Chondrocyte (in vitro differentiated cells): ENCODE measurements around the gene SLC35F4. TPM values are rescaled to one million over a fixed set of nuclear protein-coding genes. Genes with fewer than 3 reads are reported as not detected.

Source experiments
- DNase-seq: peaks from one replicate; pipeline ENCODE4 v3.0.0; 2021; ENCODE audit warnings: mixed read lengths, low spot score
- H3K27ac Mint-ChIP-seq: one replicate; pipeline ENCODE4 v1.8.0; 2021; ENCODE audit warnings: mild to moderate bottlenecking, moderate library complexity, mixed read lengths; ENCODE audit not compliant: unreplicated experiment
- H3K27me3 Mint-ChIP-seq: 2 replicates; pipeline ENCODE4 v1.8.0; 2021; ENCODE audit warnings: low read depth, mixed read lengths
- H3K36me3 Mint-ChIP-seq: 2 replicates; pipeline ENCODE4 v1.8.0; 2021; ENCODE audit warnings: low read depth, mixed read lengths
- H3K4me1 Mint-ChIP-seq: 2 replicates; pipeline ENCODE4 v1.8.0; 2021; ENCODE audit warnings: low read depth, mild to moderate bottlenecking, mixed read lengths
- H3K4me3 Mint-ChIP-seq: one replicate; pipeline ENCODE4 v1.8.0; 2021; ENCODE audit warnings: mild to moderate bottlenecking, moderate library complexity, mixed read lengths; ENCODE audit not compliant: unreplicated experiment
- H3K9me3 Mint-ChIP-seq: 2 replicates; pipeline ENCODE4 v1.8.0; 2021; ENCODE audit warnings: low read depth, mixed read lengths
- CTCF ChIP-seq: fragments of 200-600 bp; sonication (generic); IDR thresholded peaks from 2 replicates; pipeline ENCODE4 v1.5.0; 2021; ENCODE audit warnings: antibody characterized with exemption, mild to moderate bottlenecking, moderate library complexity
- total RNA-seq: library from RNA; stranded (reverse); gene quantifications from 3 replicates; pipeline ENCODE4 v1.2.1, GENCODE V29; 2021

The SLC35F4 gene
- total RNA-seq, 1 donor from 2014 or later: not detected

GRCh38 chr14:57748279-57748678, 117.6 kb downstream of the SLC35F4 start:
- H3K4me1 Mint-ChIP-seq: no peaks in the 10 kb centered on the region
- TF ChIP-seq CTCF: no peak
- peaks cover under 1% of the 10 kb centered on the region for H3K9me3 Mint-ChIP-seq
- no peak overlapping the region for H3K27ac Mint-ChIP-seq
- no peak for DNase-seq
- H3K27me3 Mint-ChIP-seq: no peaks in the 10 kb centered on the region
- no peak overlapping the region for H3K4me3 Mint-ChIP-seq
- no peaks in the 10 kb centered on the region for H3K36me3 Mint-ChIP-seq

- H3K4me1 Mint-ChIP-seq: no peaks in the 10 kb centered on the region
- peaks cover 7% of the 10 kb centered on the region for H3K9me3 Mint-ChIP-seq
- H3K27ac Mint-ChIP-seq: no peak overlapping the region
- peaks cover 2% of the 10 kb centered on the region for H3K27me3 Mint-ChIP-seq
- no peaks in the 10 kb centered on the region for H3K36me3 Mint-ChIP-seq
- H3K4me3 Mint-ChIP-seq: no peak overlapping the region
- DNase-seq: no peak
- TF ChIP-seq CTCF: no peak
Observed at GRCh38 chr14:57747036-57747435, 118.9 kb downstream of the SLC35F4 start.

GRCh38 chr14:57746563-57746962, 119.3 kb downstream of the SLC35F4 start:
- no peaks in the 10 kb centered on the region for H3K36me3 Mint-ChIP-seq
- no peak overlapping the region for H3K4me3 Mint-ChIP-seq
- TF ChIP-seq CTCF: no peak
- H3K27ac Mint-ChIP-seq: no peak overlapping the region
- DNase-seq: no peak
- peaks cover 7% of the 10 kb centered on the region for H3K9me3 Mint-ChIP-seq
- peaks cover 2% of the 10 kb centered on the region for H3K27me3 Mint-ChIP-seq
- no peaks in the 10 kb centered on the region for H3K4me1 Mint-ChIP-seq

- no peak for DNase-seq
- Mint-ChIP-seq H3K27ac (no peak overlapping the region), H3K4me1 (no peaks in the 10 kb centered on the region), H3K27me3 (peaks cover 4% of the 10 kb centered on the region), H3K36me3 (no peaks in the 10 kb centered on the region), H3K9me3 (peaks cover 7% of the 10 kb centered on the region), H3K4me3 (no peak overlapping the region)
- no peak for TF ChIP-seq CTCF
Observed at GRCh38 chr14:57739516-57739915, 126.4 kb downstream of the SLC35F4 start.

- TF ChIP-seq CTCF: no peak
- no peak for DNase-seq
- no peaks in the 10 kb centered on the region for H3K9me3 Mint-ChIP-seq
- H3K27ac Mint-ChIP-seq: no peak overlapping the region
- H3K27me3 Mint-ChIP-seq: peaks cover 4% of the 10 kb centered on the region
- H3K4me3 Mint-ChIP-seq: no peak overlapping the region
- H3K4me1 Mint-ChIP-seq: no peaks in the 10 kb centered on the region
- no peaks in the 10 kb centered on the region for H3K36me3 Mint-ChIP-seq
Observed at GRCh38 chr14:57737598-57737997, 128.3 kb downstream of the SLC35F4 start.
